ENCODE results near the gene RALB. TPM values are rescaled to one million over a fixed set of nuclear protein-coding genes. Genes with fewer than 3 reads are reported as not detected.

The RALB gene
- total RNA-seq, 1 donor from 2014 or later = 65.0 TPM

DNA sequence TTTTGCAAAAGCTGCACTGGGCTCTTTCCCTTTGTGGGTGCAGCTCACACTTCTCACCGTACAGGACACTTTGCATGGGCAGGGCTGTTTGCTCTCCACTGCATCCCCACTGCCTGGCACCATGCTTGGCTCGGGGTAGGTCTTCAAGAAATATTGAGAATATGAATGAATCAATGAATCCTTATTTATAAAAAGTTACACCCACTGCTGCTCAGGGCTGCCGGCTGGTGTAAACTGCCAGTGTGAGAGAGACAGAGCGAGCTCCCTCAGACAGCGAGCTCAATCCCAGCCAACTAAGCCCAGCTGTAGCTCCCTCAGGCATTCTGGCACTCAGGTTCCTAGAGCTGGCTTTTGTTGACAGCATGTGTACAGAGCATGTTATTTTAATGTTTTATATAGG, 32.9 kb upstream of the RALB start:
- Mint-ChIP-seq H3K27me3 (ENCODE audit: low read depth) (no peaks in the 10 kb centered on the region), H3K36me3 (ENCODE audit: low read depth) (peaks cover 53% of the 10 kb centered on the region), H3K27ac (no peak overlapping the region), H3K4me3 (ENCODE audit: low read depth) (no peak overlapping the region), H3K4me1 (ENCODE audit: low read depth) (peaks cover 34% of the 10 kb centered on the region), H3K9me3 (no peaks in the 10 kb centered on the region)
- no peak for DNase-seq (ENCODE audit: low spot score)
- intact Hi-C loops (cut with micrococcal nuclease) = loop anchor here (5.0 kb wide), 2 partner anchors 207 to 852 kb away; partner anchors contain the start of genes C2orf76, DBI and EPB41L5

DNA sequence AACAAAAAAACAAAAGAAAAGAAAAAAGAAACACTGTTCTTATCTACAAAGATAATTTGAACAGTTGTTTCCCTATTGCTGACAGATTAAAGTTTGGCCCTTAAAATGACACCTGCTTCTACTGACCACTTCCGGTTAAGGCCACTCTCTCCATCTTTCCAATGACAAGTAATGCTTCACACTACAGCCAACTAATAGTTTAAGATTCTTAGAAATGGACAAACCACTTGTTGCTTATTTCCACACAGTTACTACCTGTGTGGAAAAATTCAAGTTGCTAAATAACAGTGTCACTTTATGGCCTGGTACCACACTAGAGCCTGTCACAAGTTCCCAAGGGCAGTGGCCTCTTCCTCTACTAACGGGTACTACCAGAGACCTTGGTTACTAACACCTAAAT, 31.9 kb upstream of the RALB start:
- no peaks in the 10 kb centered on the region for H3K9me3 Mint-ChIP-seq
- peaks cover 38% of the 10 kb centered on the region for H3K4me1 Mint-ChIP-seq (ENCODE audit: low read depth)
- peak overlapping the region; percentile 35 for H3K27ac Mint-ChIP-seq
- DNase-seq (ENCODE audit: low spot score) = no peak
- H3K36me3 Mint-ChIP-seq (ENCODE audit: low read depth) = peaks cover 53% of the 10 kb centered on the region
- intact Hi-C loops (cut with micrococcal nuclease) = loop anchor here (5.0 kb wide), 2 partner anchors 208 to 853 kb away; partner anchors contain the start of genes C2orf76, DBI and EPB41L5
- peak overlapping the region; percentile 49 for H3K4me3 Mint-ChIP-seq (ENCODE audit: low read depth)
- H3K27me3 Mint-ChIP-seq (ENCODE audit: low read depth) = no peaks in the 10 kb centered on the region

DNA sequence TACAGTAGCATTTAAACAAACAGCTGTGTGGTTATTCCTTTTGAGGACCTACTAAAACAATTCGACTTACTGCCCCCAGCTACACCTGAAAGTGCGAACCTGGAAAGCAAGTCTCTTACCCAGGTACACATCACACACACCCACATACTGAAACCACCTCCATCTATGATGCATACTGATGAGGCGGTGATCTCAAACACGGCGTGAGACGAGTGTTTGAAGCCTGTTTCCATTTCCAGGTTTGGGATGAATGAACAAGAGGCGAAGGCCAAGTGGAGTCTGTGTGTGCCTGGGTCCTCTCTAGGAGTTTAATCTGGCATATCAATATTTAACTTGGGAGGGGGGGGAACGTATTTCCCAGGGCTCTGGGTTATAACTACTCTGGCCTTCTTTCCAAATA, 31.0 kb upstream of the RALB start:
- no peak for DNase-seq (ENCODE audit: low spot score)
- Mint-ChIP-seq H3K27me3 (ENCODE audit: low read depth) (no peaks in the 10 kb centered on the region), H3K4me3 (ENCODE audit: low read depth) (peak overlapping the region; percentile 73), H3K9me3 (no peaks in the 10 kb centered on the region), H3K36me3 (ENCODE audit: low read depth) (peaks cover 54% of the 10 kb centered on the region), H3K4me1 (ENCODE audit: low read depth) (peaks cover 43% of the 10 kb centered on the region), H3K27ac (peak overlapping the region; percentile 84)
- intact Hi-C loops (cut with micrococcal nuclease) = loop anchor here (2.0 to 5.0 kb wide), 5 partner anchors 31 to 854 kb away; partner anchors contain the start of genes C2orf76, DBI, EPB41L5 and RALB

DNA sequence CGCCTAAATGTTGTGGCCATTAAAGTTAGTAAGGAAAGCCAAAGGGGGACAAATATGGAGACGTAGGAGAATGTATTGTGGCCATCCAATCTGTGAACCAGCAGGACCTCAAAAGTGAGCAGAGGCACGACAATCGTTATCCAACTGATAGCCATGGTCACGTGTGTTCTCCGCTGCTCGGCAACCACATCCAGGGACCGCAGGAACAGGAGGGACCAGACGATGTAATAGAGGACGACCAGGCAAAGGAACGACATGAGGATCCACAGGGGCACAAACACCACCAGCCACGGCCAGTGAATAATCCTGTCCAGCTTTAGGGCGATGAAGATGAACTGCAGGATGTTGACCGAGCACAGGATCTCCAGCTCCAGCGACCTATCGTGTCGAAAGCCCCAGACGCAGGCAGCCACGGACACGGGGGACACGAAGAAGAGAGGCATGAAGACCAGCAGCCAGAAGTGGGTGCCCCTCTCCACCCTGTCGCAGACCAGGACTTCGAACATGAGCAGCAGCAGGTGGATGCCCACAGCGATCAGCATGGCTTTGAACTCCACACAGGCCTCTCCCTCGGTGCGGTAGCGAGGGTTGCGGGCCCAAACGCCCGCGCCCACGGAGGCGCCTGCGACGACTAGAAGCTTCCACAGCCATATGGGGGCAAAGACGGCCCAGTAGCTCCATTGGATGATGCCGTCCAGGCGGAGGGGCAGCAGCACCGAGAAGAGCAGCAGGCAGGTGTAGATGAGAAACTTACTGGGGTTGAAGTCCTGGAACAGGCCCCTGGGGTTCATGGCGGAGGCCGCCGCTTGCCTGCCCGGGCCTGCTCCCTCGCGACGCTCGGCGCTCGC, 30.2 kb upstream of the RALB start:
- H3K4me3 Mint-ChIP-seq (ENCODE audit: low read depth) = peak overlapping the region; percentile 73
- intact Hi-C loops (cut with micrococcal nuclease) = loop anchor here (1.0 to 5.0 kb wide), 6 partner anchors 10 to 855 kb away; partner anchors contain the start of genes C2orf76, DBI, EPB41L5 and RALB
- H3K27ac Mint-ChIP-seq = peak overlapping the region; percentile 84
- no peaks in the 10 kb centered on the region for H3K27me3 Mint-ChIP-seq (ENCODE audit: low read depth)
- H3K4me1 Mint-ChIP-seq (ENCODE audit: low read depth) = peaks cover 50% of the 10 kb centered on the region
- no peak for DNase-seq (ENCODE audit: low spot score)
- peaks cover 49% of the 10 kb centered on the region for H3K36me3 Mint-ChIP-seq (ENCODE audit: low read depth)
- no peaks in the 10 kb centered on the region for H3K9me3 Mint-ChIP-seq

DNA sequence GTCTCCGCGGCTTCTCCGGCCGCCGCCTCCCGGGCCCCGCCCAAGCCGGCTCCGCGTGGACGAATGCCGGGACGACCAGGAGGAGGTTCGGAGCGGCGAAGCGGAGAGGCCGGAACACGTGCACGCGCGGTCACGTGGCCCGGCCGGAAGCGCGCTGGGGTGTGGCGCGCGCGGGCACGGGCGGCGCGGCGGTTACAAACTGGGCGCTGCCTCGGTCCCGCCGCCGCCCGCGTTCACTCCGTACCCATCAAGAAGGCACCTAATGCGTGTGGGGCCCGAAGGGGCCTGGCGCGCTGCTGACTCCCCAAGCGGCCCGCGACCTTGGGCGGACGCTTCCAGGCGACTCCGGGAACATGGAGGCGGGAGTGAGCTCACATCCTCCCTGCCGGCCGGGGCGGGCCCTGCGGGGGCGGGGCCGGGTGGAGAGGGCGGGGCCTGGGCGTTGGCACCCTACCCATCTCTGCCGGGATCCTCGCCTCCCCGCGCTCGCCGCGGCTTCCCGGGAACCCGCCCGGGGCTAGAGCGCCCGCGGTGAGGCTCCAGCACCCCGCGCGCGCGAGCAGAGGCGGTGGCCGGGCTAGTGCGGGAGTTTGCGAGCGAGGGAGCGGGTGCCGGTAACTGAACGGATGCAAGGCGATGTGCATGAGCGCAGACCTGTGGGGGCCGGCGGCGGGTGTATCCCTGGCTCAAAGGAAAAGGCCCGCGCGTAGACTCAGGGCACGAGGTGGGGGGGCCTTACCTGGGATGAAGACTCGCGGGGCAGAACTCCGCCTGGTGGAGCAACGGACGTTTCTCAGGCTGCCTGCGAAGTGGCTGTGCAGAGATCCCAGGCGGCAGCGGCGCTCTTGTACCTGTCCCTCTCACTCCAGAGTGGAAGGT, 29.4 kb upstream of the RALB start, which contains the start of gene TMEM185B:
TSS of gene TMEM185B (minus strand) at position 367 of the 879 bp plus-strand sequence. CDS start 424 bp downstream, outside the sequence.
- Mint-ChIP-seq H3K4me3 (ENCODE audit: low read depth) (peak within 1 kb of the TSS; percentile 82), H3K27me3 (ENCODE audit: low read depth) (no peaks in the 10 kb centered on the region), H3K4me1 (ENCODE audit: low read depth) (peaks cover 57% of the 10 kb centered on the region), H3K36me3 (ENCODE audit: low read depth) (peaks cover 46% of the 10 kb centered on the region), H3K9me3 (no peaks in the 10 kb centered on the region), H3K27ac (peak within 1 kb of the TSS; percentile 84)
- intact Hi-C loops (cut with micrococcal nuclease) = loop anchor here (1.0 to 5.0 kb wide), 6 partner anchors 9 to 856 kb away; partner anchors contain the start of genes C2orf76, DBI, EPB41L5 and RALB
- DNase-seq (ENCODE audit: low spot score) = peak; percentile 88

DNA sequence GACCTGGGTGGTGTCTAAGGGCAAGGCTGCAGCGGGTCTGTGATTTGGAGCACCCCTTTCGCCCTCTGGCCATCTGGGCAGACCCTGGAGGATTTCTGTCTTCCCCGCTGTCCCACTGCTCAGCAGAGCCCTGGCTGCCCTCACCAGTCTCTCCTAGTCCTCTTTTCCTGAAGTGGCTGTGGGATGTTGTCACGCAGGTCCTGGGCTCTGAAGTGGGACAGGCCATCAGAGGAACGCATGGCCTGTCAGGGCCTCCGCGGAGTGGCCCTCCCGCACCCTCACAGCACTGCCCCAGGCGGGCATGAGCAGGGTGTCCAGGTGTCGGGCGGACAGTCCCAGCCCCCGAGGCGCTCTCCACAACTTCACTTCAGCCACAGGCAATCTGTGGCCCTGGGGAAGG, 28.4 kb upstream of the RALB start:
- H3K36me3 Mint-ChIP-seq (ENCODE audit: low read depth) = peaks cover 45% of the 10 kb centered on the region

DNA sequence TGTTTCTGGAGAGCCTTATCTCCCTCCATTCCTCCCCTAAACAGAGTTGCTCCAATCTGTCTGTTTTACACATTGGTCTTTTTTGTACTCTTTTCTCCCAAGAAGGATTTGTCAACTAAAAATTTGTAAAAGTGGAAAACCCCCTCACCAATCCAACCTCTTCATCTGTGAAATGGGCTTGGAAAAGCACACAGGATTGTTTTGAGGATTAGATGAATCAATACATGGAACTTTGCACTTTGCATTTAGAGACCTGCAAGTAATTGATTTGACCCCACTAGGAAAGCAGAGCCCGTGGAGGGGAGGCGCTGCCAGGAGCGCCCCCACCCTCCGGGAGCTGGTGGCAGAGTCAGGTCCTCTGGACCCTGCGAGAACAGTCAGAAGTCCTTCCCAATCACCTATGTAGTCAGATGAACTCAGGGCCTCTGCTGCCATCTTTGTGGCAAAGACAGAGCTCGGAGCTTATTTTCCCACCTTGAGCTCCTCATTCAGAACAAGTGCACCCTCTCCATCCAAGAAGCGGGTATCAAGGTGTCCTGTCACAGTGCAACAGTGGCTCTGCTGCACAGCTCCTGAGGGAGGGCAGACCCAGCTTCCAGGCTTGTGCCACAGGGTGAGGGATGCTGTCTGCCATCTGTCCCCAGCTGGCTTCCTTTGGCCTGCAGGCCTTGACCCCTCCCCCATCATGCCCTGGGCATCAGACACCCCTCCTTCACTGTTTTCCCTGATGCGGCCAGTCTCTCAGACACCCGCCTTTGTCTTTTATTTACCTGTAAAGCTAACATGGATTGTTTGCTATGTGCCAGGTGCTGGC, 27.7 kb upstream of the RALB start:
- Mint-ChIP-seq H3K4me1 (ENCODE audit: low read depth) (peaks cover 70% of the 10 kb centered on the region), H3K9me3 (no peaks in the 10 kb centered on the region), H3K27me3 (ENCODE audit: low read depth) (no peaks in the 10 kb centered on the region), H3K27ac (peak overlapping the region; percentile 69), H3K4me3 (ENCODE audit: low read depth) (peak overlapping the region; percentile 82), H3K36me3 (ENCODE audit: low read depth) (peaks cover 43% of the 10 kb centered on the region)
- intact Hi-C loops (cut with micrococcal nuclease) = loop anchor here (5.0 kb wide), 2 partner anchors 213 to 858 kb away; partner anchors contain the start of genes C2orf76, DBI and EPB41L5
- DNase-seq (ENCODE audit: low spot score) = no peak

More for the DNA sequence above, 28.4 kb upstream of the RALB start:
- Mint-ChIP-seq H3K27me3 (ENCODE audit: low read depth) (no peaks in the 10 kb centered on the region), H3K4me1 (ENCODE audit: low read depth) (peaks cover 66% of the 10 kb centered on the region), H3K4me3 (ENCODE audit: low read depth) (peak overlapping the region; percentile 82), H3K27ac (peak overlapping the region; percentile 69), H3K9me3 (no peaks in the 10 kb centered on the region)
- intact Hi-C loops (cut with micrococcal nuclease) = loop anchor here (5.0 kb wide), 2 partner anchors 212 to 857 kb away; partner anchors contain the start of genes C2orf76, DBI and EPB41L5
- no peak for DNase-seq (ENCODE audit: low spot score)

DNA sequence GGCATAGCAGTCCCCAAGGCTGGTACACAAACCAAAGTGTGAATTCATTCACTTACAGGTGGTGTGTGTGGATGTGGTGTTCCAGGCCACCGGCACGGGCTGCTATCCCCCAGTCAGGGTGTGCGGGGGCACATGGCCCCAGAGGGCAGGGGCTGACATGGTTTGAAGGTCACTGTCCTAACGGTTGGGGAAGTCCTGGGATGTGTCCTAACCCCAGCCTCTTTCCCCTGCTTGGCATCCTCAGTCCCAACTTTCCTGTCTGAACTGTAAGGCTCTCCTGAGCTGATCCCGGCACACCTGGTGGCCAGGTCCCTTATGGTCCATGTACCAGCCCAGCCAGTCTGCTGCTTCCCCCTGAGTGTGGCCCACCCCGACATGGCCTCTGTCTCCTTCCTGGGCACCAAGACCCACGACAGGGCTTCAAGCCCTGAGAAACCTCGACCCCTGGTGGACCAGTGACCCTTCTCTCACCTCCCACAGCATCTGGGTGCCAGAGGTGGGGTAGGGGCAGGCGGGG, 27.0 kb upstream of the RALB start:
- H3K4me3 Mint-ChIP-seq (ENCODE audit: low read depth) = peak overlapping the region; percentile 37
- no peaks in the 10 kb centered on the region for H3K9me3 Mint-ChIP-seq
- peaks cover 41% of the 10 kb centered on the region for H3K36me3 Mint-ChIP-seq (ENCODE audit: low read depth)
- DNase-seq (ENCODE audit: low spot score) = no peak
- no peak overlapping the region for H3K27ac Mint-ChIP-seq
- H3K4me1 Mint-ChIP-seq (ENCODE audit: low read depth) = peaks cover 70% of the 10 kb centered on the region
- intact Hi-C loops (cut with micrococcal nuclease) = no loop called here
- H3K27me3 Mint-ChIP-seq (ENCODE audit: low read depth) = no peaks in the 10 kb centered on the region

DNA sequence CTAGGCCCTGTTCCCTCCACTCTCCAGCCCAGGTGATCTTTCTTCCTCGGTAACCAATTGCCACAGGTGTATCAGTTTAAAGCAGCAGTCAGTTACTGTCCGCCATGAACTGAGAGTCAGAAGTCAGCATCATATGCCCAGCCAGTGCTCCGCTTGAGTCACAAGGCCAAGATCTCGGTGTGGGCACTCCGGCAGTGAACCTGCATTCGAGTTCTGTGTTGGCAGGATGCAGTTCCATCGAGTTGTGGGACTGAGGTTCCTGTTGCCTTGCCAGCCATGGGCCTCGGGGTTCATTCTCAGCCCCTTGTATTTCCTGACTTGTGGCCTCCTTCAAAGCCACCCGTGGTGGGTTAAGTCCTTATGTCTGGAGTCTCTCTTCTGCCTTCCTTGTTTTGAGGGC, 26.3 kb upstream of the RALB start:
- Mint-ChIP-seq H3K27me3 (ENCODE audit: low read depth) (no peaks in the 10 kb centered on the region), H3K27ac (peak overlapping the region; percentile 24), H3K4me3 (ENCODE audit: low read depth) (no peak overlapping the region), H3K9me3 (no peaks in the 10 kb centered on the region), H3K36me3 (ENCODE audit: low read depth) (peaks cover 40% of the 10 kb centered on the region), H3K4me1 (ENCODE audit: low read depth) (peaks cover 70% of the 10 kb centered on the region)
- no peak for DNase-seq (ENCODE audit: low spot score)
- intact Hi-C loops (cut with micrococcal nuclease) = no loop called here

DNA sequence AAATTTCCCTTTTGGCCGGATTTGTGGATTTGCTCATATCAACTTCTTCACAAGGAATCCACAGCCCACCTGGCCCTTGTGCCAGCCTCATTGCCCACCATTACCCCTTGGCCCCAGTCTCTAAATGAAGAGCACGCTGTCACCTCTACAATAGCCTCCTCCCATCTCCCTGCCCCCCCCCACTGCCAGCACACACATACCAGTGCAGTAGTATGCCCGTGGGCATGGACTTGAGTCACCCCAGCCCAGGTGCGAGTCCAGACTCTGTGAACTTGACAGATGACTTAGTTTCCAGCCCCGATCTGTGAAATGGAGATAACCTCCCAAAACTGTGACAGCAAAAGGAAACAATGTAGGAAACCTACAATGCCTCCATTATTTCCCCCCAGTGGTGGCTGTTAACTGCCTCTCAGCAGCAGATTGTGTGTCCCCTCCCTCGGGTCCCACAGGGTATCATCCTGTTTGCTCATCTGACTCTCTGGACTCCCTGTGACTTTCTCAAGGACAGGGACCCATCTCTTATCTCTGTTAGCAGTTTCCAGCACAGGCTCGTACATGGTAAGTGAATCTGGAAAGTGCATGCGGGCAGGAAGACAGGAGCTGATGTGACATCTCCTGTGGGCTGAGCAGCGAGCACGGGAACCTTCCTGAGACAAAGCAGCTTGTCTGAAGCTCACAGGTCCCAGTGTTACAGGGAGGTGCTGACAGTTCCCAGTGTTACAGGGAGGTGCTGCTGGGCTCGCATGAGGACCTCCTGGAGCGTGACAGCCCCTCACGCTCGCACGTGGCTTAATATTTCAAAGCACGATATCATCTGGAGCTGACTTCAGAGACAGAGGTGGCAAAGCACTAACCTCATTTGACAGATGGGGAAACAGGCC, 25.3 kb upstream of the RALB start:
- no peak for DNase-seq (ENCODE audit: low spot score)
- intact Hi-C loops (cut with micrococcal nuclease) = no loop called here
- Mint-ChIP-seq H3K27me3 (ENCODE audit: low read depth) (no peaks in the 10 kb centered on the region), H3K9me3 (no peaks in the 10 kb centered on the region), H3K4me3 (ENCODE audit: low read depth) (no peak overlapping the region), H3K4me1 (ENCODE audit: low read depth) (peaks cover 65% of the 10 kb centered on the region), H3K36me3 (ENCODE audit: low read depth) (peaks cover 30% of the 10 kb centered on the region), H3K27ac (peak overlapping the region; percentile 67)

DNA sequence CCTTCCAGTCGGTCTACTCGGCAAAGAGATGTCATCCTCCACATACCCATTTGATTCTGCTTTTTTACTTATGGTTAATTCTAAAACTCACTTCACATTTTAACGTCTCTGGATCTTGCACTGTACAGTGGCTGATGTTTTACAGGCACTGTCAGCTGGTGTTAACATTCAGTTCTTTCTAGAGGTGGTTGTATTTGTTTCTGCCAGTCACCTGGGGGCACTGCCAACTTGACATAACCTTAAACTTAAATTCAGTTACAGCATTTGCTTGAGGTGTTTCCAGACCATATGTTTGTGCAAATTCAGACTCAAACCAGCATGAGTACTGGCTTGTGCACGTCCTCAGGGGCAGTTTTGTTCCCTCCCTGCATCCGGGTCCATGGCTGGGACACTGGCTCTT, 24.1 kb upstream of the RALB start:
- DNase-seq (ENCODE audit: low spot score) = no peak
- peak overlapping the region; percentile 67 for H3K27ac Mint-ChIP-seq
- intact Hi-C loops (cut with micrococcal nuclease) = no loop called here
- no peaks in the 10 kb centered on the region for H3K27me3 Mint-ChIP-seq (ENCODE audit: low read depth)
- H3K36me3 Mint-ChIP-seq (ENCODE audit: low read depth) = peaks cover 28% of the 10 kb centered on the region
- H3K4me3 Mint-ChIP-seq (ENCODE audit: low read depth) = no peak overlapping the region
- H3K9me3 Mint-ChIP-seq = no peaks in the 10 kb centered on the region
- H3K4me1 Mint-ChIP-seq (ENCODE audit: low read depth) = peaks cover 75% of the 10 kb centered on the region
